ENCODE measurements around the gene ANTXRL. TPM values are rescaled to one million over a fixed set of nuclear protein-coding genes. Genes with fewer than 3 reads are reported as not detected.
"Not testable (repeated sequence)": the region's sequence is repeated elsewhere in the genome, so short reads cannot be mapped to it uniquely, and the experiment has no call there.

Gene ANTXRL
- total RNA-seq, 1 experiment from 2014 or later, result not detected

- intact Hi-C loops (cut with micrococcal nuclease), result no loop called here
- CTCF ChIA-PET, result no interaction called here
- Histone ChIP-seq H3K4me2 (ENCODE audit: low read length) (no peak overlapping the region), H3K27me3 (ENCODE audit: low read length) (no peaks in the 10 kb centered on the region), H3K79me2 (ENCODE audit: low read length) (no peaks in the 10 kb centered on the region), H3K9me3 (ENCODE audit: low read length) (no peaks in the 10 kb centered on the region), H3F3A (ENCODE audit: low read length, unreplicated experiment) (no peaks in the 10 kb centered on the region), H3K4me3 (ENCODE audit: low read length) (no peak overlapping the region), H3K9ac (ENCODE audit: low read length) (no peak overlapping the region), H4K20me1 (ENCODE audit: low read length) (no peaks in the 10 kb centered on the region), H3K36me3 (ENCODE audit: low read depth, low read length) (no peaks in the 10 kb centered on the region), H3K9me2 (replicated peaks; ENCODE audit: low read length) (no peaks in the 10 kb centered on the region), H3K4me1 (ENCODE audit: insufficient read depth, low read length) (no peaks in the 10 kb centered on the region), H3K27ac (ENCODE audit: low read length) (no peak overlapping the region), H2AFZ (ENCODE audit: low read length) (no peak overlapping the region)
- ATAC-seq, result no peak
- POLR2A ChIA-PET (ENCODE audit: unreplicated experiment), result no interaction called here
- no peak for TF ChIP-seq EZH2phosphoT487 (IDR thresholded peaks at IDR 0.05; ENCODE audit: borderline replicate concordance, low read length)
- no peak for TF ChIP-seq EZH2 (IDR thresholded peaks at IDR 0.05; ENCODE audit: low read length, unreplicated experiment)
- no peak for TF ChIP-seq CTCF (conservative IDR thresholded peaks at IDR 0.05; ENCODE audit: low read depth, low read length)
- DNase-seq, result no peak
- BruUV-seq (replicated peaks), result no TSS peak
These were observed 22.9 kb upstream of the ANTXRL start for GRCh38 chr10:46263831-46264268.

GRCh38 chr10:46264336-46264735 is 22.5 kb upstream of the ANTXRL start:
- no TSS peak for BruUV-seq (replicated peaks)
- ChIA-PET CTCF (no interaction called here), POLR2A (ENCODE audit: unreplicated experiment) (no interaction called here)
- Histone ChIP-seq H3K36me3 (ENCODE audit: low read depth, low read length) (no peaks in the 10 kb centered on the region), H3F3A (ENCODE audit: low read length, unreplicated experiment) (no peaks in the 10 kb centered on the region), H3K27ac (ENCODE audit: low read length) (no peak overlapping the region), H3K4me1 (ENCODE audit: insufficient read depth, low read length) (no peaks in the 10 kb centered on the region), H3K4me3 (ENCODE audit: low read length) (no peak overlapping the region), H2AFZ (ENCODE audit: low read length) (no peak overlapping the region), H3K27me3 (ENCODE audit: low read length) (no peaks in the 10 kb centered on the region), H3K9me2 (replicated peaks; ENCODE audit: low read length) (no peaks in the 10 kb centered on the region), H3K79me2 (ENCODE audit: low read length) (no peaks in the 10 kb centered on the region), H3K4me2 (ENCODE audit: low read length) (no peak overlapping the region), H3K9ac (ENCODE audit: low read length) (no peak overlapping the region), H4K20me1 (ENCODE audit: low read length) (no peaks in the 10 kb centered on the region), H3K9me3 (ENCODE audit: low read length) (no peaks in the 10 kb centered on the region)
- TF ChIP-seq EZH2 (IDR thresholded peaks at IDR 0.05; ENCODE audit: low read length, unreplicated experiment) (no peak), EZH2phosphoT487 (IDR thresholded peaks at IDR 0.05; ENCODE audit: borderline replicate concordance, low read length) (no peak), CTCF (conservative IDR thresholded peaks at IDR 0.05; ENCODE audit: low read depth, low read length) (no peak)
- no peak for ATAC-seq
- no peak for DNase-seq
- intact Hi-C loops (cut with micrococcal nuclease), result no loop called here

GRCh38 chr10:46264737-46265368 is 21.9 kb upstream of the ANTXRL start:
- H2AFZ ChIP-seq (ENCODE audit: low read length), result no peak overlapping the region
- H3K9me2 ChIP-seq (replicated peaks; ENCODE audit: low read length), result no peaks in the 10 kb centered on the region
- H3K27ac ChIP-seq (ENCODE audit: low read length), result no peak overlapping the region
- POLR2A ChIA-PET (ENCODE audit: unreplicated experiment), result no interaction called here
- no TSS peak for BruUV-seq (replicated peaks)
- no peaks in the 10 kb centered on the region for H4K20me1 ChIP-seq (ENCODE audit: low read length)
- H3K79me2 ChIP-seq (ENCODE audit: low read length), result no peaks in the 10 kb centered on the region
- no peak for ATAC-seq
- H3K9ac ChIP-seq (ENCODE audit: low read length), result no peak overlapping the region
- H3K4me3 ChIP-seq (ENCODE audit: low read length), result no peak overlapping the region
- no peaks in the 10 kb centered on the region for H3F3A ChIP-seq (ENCODE audit: low read length, unreplicated experiment)
- intact Hi-C loops (cut with micrococcal nuclease), result no loop called here
- no peak overlapping the region for H3K4me2 ChIP-seq (ENCODE audit: low read length)
- H3K4me1 ChIP-seq (ENCODE audit: insufficient read depth, low read length), result no peaks in the 10 kb centered on the region
- TF ChIP-seq EZH2phosphoT487 (IDR thresholded peaks at IDR 0.05; ENCODE audit: borderline replicate concordance, low read length), result no peak
- TF ChIP-seq EZH2 (IDR thresholded peaks at IDR 0.05; ENCODE audit: low read length, unreplicated experiment), result no peak
- no peaks in the 10 kb centered on the region for H3K9me3 ChIP-seq (ENCODE audit: low read length)
- H3K36me3 ChIP-seq (ENCODE audit: low read depth, low read length), result no peaks in the 10 kb centered on the region
- DNase-seq, result no peak
- CTCF ChIA-PET, result no interaction called here
- H3K27me3 ChIP-seq (ENCODE audit: low read length), result no peaks in the 10 kb centered on the region

- H3K4me1 ChIP-seq (ENCODE audit: insufficient read depth, low read length); H4K20me1 ChIP-seq (ENCODE audit: low read length); BruUV-seq (replicated peaks); DNase-seq; CTCF ChIA-PET; ATAC-seq; H3K79me2 ChIP-seq (ENCODE audit: low read length); H3K9me2 ChIP-seq (replicated peaks; ENCODE audit: low read length); H3K9ac ChIP-seq (ENCODE audit: low read length); H3K4me2 ChIP-seq (ENCODE audit: low read length); H3K9me3 ChIP-seq (ENCODE audit: low read length); H3K27ac ChIP-seq (ENCODE audit: low read length); POLR2A ChIA-PET (ENCODE audit: unreplicated experiment); H3F3A ChIP-seq (ENCODE audit: low read length, unreplicated experiment); H3K36me3 ChIP-seq (ENCODE audit: low read depth, low read length); intact Hi-C loops (cut with micrococcal nuclease); H3K4me3 ChIP-seq (ENCODE audit: low read length); H2AFZ ChIP-seq (ENCODE audit: low read length); H3K27me3 ChIP-seq (ENCODE audit: low read length): not testable (repeated sequence)
These were observed 21.1 kb upstream of the ANTXRL start for GRCh38 chr10:46265566-46266305.

Data from PC-3 (cell line).